Endothelial cell of umbilical vein (primary cell): Measurements from ENCODE around the gene CNOT6L. TPM values are rescaled to one million over a fixed set of nuclear protein-coding genes. Genes with fewer than 3 reads are reported as not detected.
"Not testable (repeated sequence)": the region's sequence is repeated elsewhere in the genome, so short reads cannot be mapped to it uniquely, and the experiment has no call there.

ENCODE experiments used
- BruUV-seq: library from RNA; stranded (reverse); fragments of 400-500 nt; replicated peaks from 2 replicates; lab custom pipeline; 2021; lab: Mats Ljungman, UMichigan
- CTCF ChIA-PET: fragments of 300-600, 350-600 bp; sonication (Branson Sonifier 250); formaldehyde crosslinking; loops from one replicate; lab custom pipeline; 2021; ENCODE audit warnings: antibody characterized with exemption, inconsistent platforms; lab: Charles Lee
- POLR2A ChIA-PET: fragments of 300-600, 350-600 bp; sonication (Branson Sonifier 250); formaldehyde crosslinking; loops from one replicate; lab custom pipeline; 2021; ENCODE audit warnings: antibody characterized with exemption, inconsistent platforms; lab: Charles Lee
- DNase-seq: peaks from one replicate; pipeline ENCODE4 v3.0.0-alpha.2; 2011; ENCODE audit warnings: low read depth, low spot score
- FAIRE-seq: peaks from 2 replicates; lab custom pipeline; 2011; peaks lifted over from hg19 to GRCh38; lab: Jason Lieb, UNC
- H2AFZ ChIP-seq: 2 replicates; pipeline ENCODE4 v1.6.0; 2012; ENCODE audit warnings: low read depth, low read length, control low read depth, inconsistent platforms
- H3K27ac ChIP-seq: 2 replicates; pipeline ENCODE4 v1.5.1; 2011; ENCODE audit warnings: low read depth, mild to moderate bottlenecking, control low read depth, low read length, moderate library complexity; ENCODE audit not compliant: insufficient read depth
- H3K27me3 ChIP-seq, 2 experiments: 2 replicates each; pipeline versions ENCODE4 v1.6.0 to v1.6.1; 2011; ENCODE audit warnings: low read length in 2 of 2, mixed read lengths in 1 of 2; ENCODE audit not compliant: control insufficient read depth in 2 of 2, insufficient read depth in 2 of 2
- H3K36me3 ChIP-seq, 2 experiments: 2 replicates in 1 of 2; 3 replicates in 1 of 2; pipeline ENCODE4 v1.5.1; 2011; ENCODE audit warnings: low read length in 2 of 2, mild to moderate bottlenecking in 1 of 2, moderate library complexity in 1 of 2; ENCODE audit not compliant: control insufficient read depth in 2 of 2, insufficient read depth in 2 of 2; ENCODE audit errors: extremely low read depth in 1 of 2
- H3K4me1 ChIP-seq: 3 replicates; pipeline ENCODE4 v1.5.1; 2011; ENCODE audit warnings: mild to moderate bottlenecking, low read length; ENCODE audit not compliant: control insufficient read depth, insufficient read depth; ENCODE audit errors: extremely low read depth
- H3K4me2 ChIP-seq: 2 replicates; pipeline ENCODE4 v1.6.1; 2011; ENCODE audit warnings: low read length, control low read depth, mixed read lengths; ENCODE audit not compliant: insufficient read depth
- H3K4me3 ChIP-seq, 3 experiments: fragments of 200-600 bp in 1 of 3; sonication (generic), shearing (Covaris generic) in 1 of 3; replicated peaks in 1 of 3; 2 replicates each; pipeline ENCODE4 v1.5.1; 2011 to 2016; ENCODE audit warnings: control low read depth in 3 of 3, low read length in 3 of 3, mild to moderate bottlenecking in 2 of 3, inconsistent platforms in 1 of 3, low read depth in 1 of 3, moderate library complexity in 1 of 3; ENCODE audit not compliant: insufficient read depth in 1 of 3
- H3K79me2 ChIP-seq: 2 replicates; pipeline ENCODE4 v1.6.0; 2012; ENCODE audit warnings: low read length, inconsistent platforms; ENCODE audit not compliant: control insufficient read depth, insufficient read depth
- H3K9ac ChIP-seq: replicated peaks from 2 replicates; pipeline ENCODE3; 2011; ENCODE audit warnings: low read length, control low read depth; ENCODE audit not compliant: insufficient read depth; ENCODE audit errors: extremely low read depth
- H3K9me1 ChIP-seq: replicated peaks from 3 replicates; pipeline ENCODE4 v1.6.0; 2011; ENCODE audit warnings: mild to moderate bottlenecking, low read length; ENCODE audit not compliant: control insufficient read depth, insufficient read depth; ENCODE audit errors: extremely low read depth
- H3K9me3 ChIP-seq: replicated peaks from 2 replicates; pipeline ENCODE4 v1.5.1; 2012; ENCODE audit warnings: low read length, inconsistent platforms; ENCODE audit not compliant: control insufficient read depth, insufficient read depth
- H4K20me1 ChIP-seq: replicated peaks from 2 replicates; pipeline ENCODE3; 2011; ENCODE audit warnings: mild to moderate bottlenecking, low read length; ENCODE audit not compliant: control insufficient read depth, insufficient read depth; ENCODE audit errors: extremely low read depth
- CTCF ChIP-seq, 2 donors: IDR thresholded peaks; 1 replicate in 1 of 2; 2 replicates in 1 of 2; pipeline ENCODE4 v1.5.1; 2011; ENCODE audit warnings: low read length in 2 of 2, mild to moderate bottlenecking in 2 of 2, moderate library complexity in 2 of 2, control low read depth in 1 of 2, inconsistent platforms in 1 of 2, low read depth in 1 of 2; ENCODE audit not compliant: insufficient read depth in 1 of 2; ENCODE audit errors: extremely low read depth in 1 of 2
- EZH2 ChIP-seq: IDR thresholded peaks from 2 replicates; pipeline ENCODE4 v1.6.1; 2012; ENCODE audit warnings: borderline replicate concordance, low read depth, mild to moderate bottlenecking, moderate library complexity, low read length, inconsistent platforms; ENCODE audit not compliant: severe bottlenecking
- FOS ChIP-seq: IDR thresholded peaks from 2 replicates; pipeline ENCODE4 v1.6.1; 2011; ENCODE audit warnings: mild to moderate bottlenecking, low read length, moderate library complexity, borderline replicate concordance; ENCODE audit not compliant: insufficient read depth
- GATA2 ChIP-seq: IDR thresholded peaks from 2 replicates; pipeline ENCODE4 v1.7.0; 2011; ENCODE audit warnings: low read depth, mild to moderate bottlenecking, moderate library complexity, mixed read lengths, low read length; ENCODE audit not compliant: insufficient read length, insufficient read depth
- JUN ChIP-seq: IDR thresholded peaks from 2 replicates; pipeline ENCODE4 v1.6.1; 2011; ENCODE audit warnings: borderline replicate concordance, low read depth; ENCODE audit not compliant: insufficient read length, insufficient read depth
- MAX ChIP-seq: IDR thresholded peaks from 2 replicates; pipeline ENCODE4 v1.6.1; 2011; ENCODE audit not compliant: insufficient read depth, insufficient read length
- MYC ChIP-seq: IDR thresholded peaks from one replicate; pipeline ENCODE4 v1.6.1; 2011; ENCODE audit warnings: mild to moderate bottlenecking, low read depth, low read length
- POLR2A ChIP-seq: IDR thresholded peaks from 2 replicates; pipeline ENCODE4 v1.6.1; 2012; ENCODE audit warnings: low read depth, mild to moderate bottlenecking, control low read depth, low read length
- POLR2AphosphoS5 ChIP-seq: IDR thresholded peaks from 2 replicates; pipeline ENCODE4 v1.6.1; 2012; ENCODE audit warnings: low read depth, mild to moderate bottlenecking, control low read depth, low read length, moderate library complexity; ENCODE audit not compliant: insufficient read depth
- dilution Hi-C: fragments of 300-500 bp; cut with MboI; formaldehyde crosslinking; loops from one replicate; pipeline ENCODE4 v1.15.0; 2019; ENCODE audit warnings: low sequenced_read_pairs; ENCODE audit not compliant: extremely low pct_ligation_motif_present
- intact Hi-C: fragments of 100-400 bp; cut with micrococcal nuclease; formaldehyde crosslinking; loops from one replicate; pipeline ENCODE4 v1.10.0; 2022
- polyA plus RNA-seq, 4 experiments: library from polyadenylated mRNA; depleted of rRNA in 3 of 4; stranded (reverse) in 3 of 4; unstranded in 1 of 4; fragments of >200 nt; gene quantifications; 2 replicates each; pipeline versions ENCODE4 v1.2.1 to v1.2.3, GENCODE V29; 2011 to 2012; ENCODE audit warnings: missing spikeins in 1 of 4
- total RNA-seq: library from RNA; stranded (reverse); gene quantifications from 2 replicates; pipeline ENCODE4 v1.2.3, GENCODE V29; 2021

The CNOT6L gene
- total and polyA plus RNA-seq, 2 donors (not counting 3 experiments of a cell fraction or from before 2014, with no cell fraction given) = 8.5 to 60.7 TPM

DNA sequence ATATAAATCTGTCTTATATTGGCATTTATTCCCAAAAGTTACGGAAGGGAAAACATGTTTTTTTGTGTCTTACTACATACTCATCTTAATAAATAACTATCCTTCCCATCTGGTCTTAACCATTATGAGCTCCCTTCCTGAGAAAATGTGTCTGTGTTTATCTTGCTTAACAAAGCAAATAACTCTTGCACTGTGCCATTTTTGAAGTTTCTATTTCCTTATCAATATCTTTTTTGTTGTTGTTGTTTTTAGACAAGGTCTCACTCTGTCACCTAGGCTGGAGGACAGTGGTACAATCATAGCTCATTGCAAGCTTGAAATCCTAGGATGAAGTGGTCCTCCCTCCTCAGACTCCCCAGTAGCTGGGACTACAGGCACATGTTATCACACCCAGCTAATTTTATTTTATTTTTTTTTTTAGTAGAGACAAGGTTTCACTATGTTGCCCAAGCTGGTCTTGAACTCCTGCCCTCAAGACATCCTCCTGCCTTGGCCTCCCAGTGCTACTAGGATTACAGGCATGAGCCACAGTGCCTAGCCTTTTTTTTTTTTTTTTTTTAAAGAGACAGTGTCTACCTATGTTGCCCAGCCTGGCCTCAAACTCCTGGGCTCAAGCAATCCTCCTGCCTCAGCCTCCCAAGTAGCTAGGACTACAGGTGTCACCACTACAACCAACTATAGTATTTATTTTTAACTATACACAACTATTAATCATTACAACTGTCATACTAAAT lies 36.9 kb downstream of the CNOT6L start:
- dilution Hi-C loops = no loop called here
- peaks cover 10% of the 10 kb centered on the region for H3K4me1 ChIP-seq
- H3K9me1 ChIP-seq = peaks cover 3% of the 10 kb centered on the region
- ChIA-PET CTCF (no interaction called here), POLR2A (no interaction called here)
- H4K20me1 ChIP-seq = peaks cover 13% of the 10 kb centered on the region
- TF ChIP-seq POLR2A (no peak), MAX (no peak), JUN (no peak), CTCF (IDR thresholded peaks at IDR 0.05; ENCODE audit: extremely low read depth in 1 of 2, insufficient read depth in 1 of 2, low read depth in 1 of 2, low read length in 2 of 2) (no peak), POLR2AphosphoS5 (no peak), GATA2 (no peak), MYC (no peak), FOS (no peak), EZH2 (no peak)
- DNase-seq (no peak), FAIRE-seq (no peak)
- no peak overlapping the region for H3K27ac ChIP-seq
- H3K36me3 ChIP-seq = no peaks in the 10 kb centered on the region
- no peak overlapping the region for H3K4me2 ChIP-seq
- H3K4me3 ChIP-seq = no peak overlapping the region
- H3K27me3 ChIP-seq = no peaks in the 10 kb centered on the region
- no peaks in the 10 kb centered on the region for H3K9me3 ChIP-seq
- peaks cover 85% of the 10 kb centered on the region for H3K79me2 ChIP-seq
- intact Hi-C loops = no loop called here
- no peak overlapping the region for H2AFZ ChIP-seq
- H3K9ac ChIP-seq = no peak overlapping the region
- no TSS peak for BruUV-seq

DNA sequence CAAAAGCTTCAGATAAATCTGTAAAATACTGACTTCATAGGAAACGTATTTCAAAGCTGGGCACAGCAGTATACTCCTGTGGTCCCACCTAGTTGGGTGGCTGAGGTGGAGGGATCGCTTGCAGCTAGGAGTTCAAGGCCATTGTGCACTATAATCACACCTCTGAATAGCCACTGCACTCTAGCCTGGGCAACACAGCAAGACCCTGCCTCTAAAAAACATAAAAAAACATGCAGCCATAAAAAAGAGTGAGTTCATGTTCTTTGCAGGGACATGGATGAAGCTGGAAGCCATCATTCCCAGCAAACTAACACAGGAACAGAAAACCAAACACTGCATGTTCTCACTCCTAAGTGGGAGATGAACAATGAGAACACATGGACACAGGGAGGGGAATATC lies 38.4 kb downstream of the CNOT6L start:
- dilution Hi-C loops, H3K4me3 ChIP-seq, H3K27me3 ChIP-seq, H3K27ac ChIP-seq, BruUV-seq, FAIRE-seq, POLR2A ChIA-PET, H2AFZ ChIP-seq, H3K4me2 ChIP-seq, DNase-seq, H3K9ac ChIP-seq, H3K36me3 ChIP-seq, H3K9me1 ChIP-seq, intact Hi-C loops, H3K4me1 ChIP-seq, H3K9me3 ChIP-seq: not testable (repeated sequence)
- CTCF ChIA-PET = interaction anchor here (0.7 kb wide), 1 partner anchor 96 kb away, joined by 3 read pairs; no protein-coding TSS in a partner anchor
- Histone ChIP-seq H3K79me2 (peaks cover 85% of the 10 kb centered on the region), H4K20me1 (peaks cover 13% of the 10 kb centered on the region)
